Astrocyte of the cerebellum (primary cell): ENCODE measurements around the gene RBM38.

Source experiments
- DNase-seq: peaks from one replicate; pipeline ENCODE4 v3.0.0-alpha.2; 2011; ENCODE audit warnings: low read depth
- H3K4me3 ChIP-seq: 2 replicates; pipeline ENCODE4 v1.5.1; 2011; ENCODE audit warnings: mild to moderate bottlenecking, low read depth, low read length, moderate library complexity
- in situ Hi-C: cut with HindIII; loops from 2 replicates; pipeline ENCODE4 v1.10.0; 2017; ENCODE audit warnings: low sequenced_read_pairs
- TF ChIP-seq, protein P1 (sequence below): IDR thresholded peaks from 2 replicates; pipeline ENCODE4 v1.5.1; 2012; ENCODE audit warnings: low read length, low read depth, moderate library complexity, mild to moderate bottlenecking; ENCODE audit errors: missing control alignments

RBM38 gene

GRCh38 chr20:57403216-57403615 is 12.0 kb downstream of the RBM38 start:
- in situ Hi-C loops = no loop called here
- no peak for DNase-seq
- TF ChIP-seq, protein P1, sequence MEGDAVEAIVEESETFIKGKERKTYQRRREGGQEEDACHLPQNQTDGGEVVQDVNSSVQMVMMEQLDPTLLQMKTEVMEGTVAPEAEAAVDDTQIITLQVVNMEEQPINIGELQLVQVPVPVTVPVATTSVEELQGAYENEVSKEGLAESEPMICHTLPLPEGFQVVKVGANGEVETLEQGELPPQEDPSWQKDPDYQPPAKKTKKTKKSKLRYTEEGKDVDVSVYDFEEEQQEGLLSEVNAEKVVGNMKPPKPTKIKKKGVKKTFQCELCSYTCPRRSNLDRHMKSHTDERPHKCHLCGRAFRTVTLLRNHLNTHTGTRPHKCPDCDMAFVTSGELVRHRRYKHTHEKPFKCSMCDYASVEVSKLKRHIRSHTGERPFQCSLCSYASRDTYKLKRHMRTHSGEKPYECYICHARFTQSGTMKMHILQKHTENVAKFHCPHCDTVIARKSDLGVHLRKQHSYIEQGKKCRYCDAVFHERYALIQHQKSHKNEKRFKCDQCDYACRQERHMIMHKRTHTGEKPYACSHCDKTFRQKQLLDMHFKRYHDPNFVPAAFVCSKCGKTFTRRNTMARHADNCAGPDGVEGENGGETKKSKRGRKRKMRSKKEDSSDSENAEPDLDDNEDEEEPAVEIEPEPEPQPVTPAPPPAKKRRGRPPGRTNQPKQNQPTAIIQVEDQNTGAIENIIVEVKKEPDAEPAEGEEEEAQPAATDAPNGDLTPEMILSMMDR = no peak
- H3K4me3 ChIP-seq = no peak overlapping the region

- no peak overlapping the region for H3K4me3 ChIP-seq
- DNase-seq = no peak
- in situ Hi-C loops = no loop called here
- TF ChIP-seq, protein P1 = no peak
Observed at GRCh38 chr20:57404006-57404405, 12.8 kb downstream of the RBM38 start.

- TF ChIP-seq, protein P1 = no peak
- in situ Hi-C loops = no loop called here
Observed at GRCh38 chr20:57404419-57405072, 13.3 kb downstream of the RBM38 start.

GRCh38 chr20:57405236-57406016 is 14.2 kb downstream of the RBM38 start:
- in situ Hi-C loops = no loop called here
- DNase-seq = no peak
- TF ChIP-seq, protein P1 = no peak
- H3K4me3 ChIP-seq = no peak overlapping the region

More at GRCh38 chr20:57404419-57405072, 13.3 kb downstream of the RBM38 start:
- H3K4me3 ChIP-seq = no peak overlapping the region
- DNase-seq = no peak

DNA sequence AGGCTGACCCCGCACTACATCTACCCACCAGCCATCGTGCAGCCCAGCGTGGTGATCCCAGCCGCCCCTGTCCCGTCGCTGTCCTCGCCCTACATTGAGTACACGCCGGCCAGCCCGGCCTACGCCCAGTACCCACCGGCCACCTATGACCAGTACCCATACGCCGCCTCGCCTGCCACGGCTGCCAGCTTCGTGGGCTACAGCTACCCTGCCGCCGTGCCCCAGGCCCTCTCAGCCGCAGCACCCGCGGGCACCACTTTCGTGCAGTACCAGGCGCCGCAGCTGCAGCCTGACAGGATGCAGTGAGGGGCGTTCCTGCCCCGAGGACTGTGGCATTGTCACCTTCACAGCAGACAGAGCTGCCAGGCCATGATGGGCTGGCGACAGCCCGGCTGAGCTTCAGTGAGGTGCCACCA is 16.4 kb downstream of the RBM38 start:
- no peak overlapping the region for H3K4me3 ChIP-seq
- TF ChIP-seq, protein P1 = no peak
- in situ Hi-C loops = no loop called here
- no peak for DNase-seq

GRCh38 chr20:57408131-57408530 is 16.9 kb downstream of the RBM38 start:
- in situ Hi-C loops = no loop called here
- no peak overlapping the region for H3K4me3 ChIP-seq
- no peak for DNase-seq
- TF ChIP-seq, protein P1 = no peak
